ENCODE results near the gene IRX4.
"Not testable (repeated sequence)": the region's sequence is repeated elsewhere in the genome, so short reads cannot be mapped to it uniquely, and the experiment has no call there.

The IRX4 gene

GRCh38 chr5:1876660-1877064 lies 6.1 kb downstream of the IRX4 start:
- DNase-seq, result no peak

- no peak for DNase-seq
These were observed 6.7 kb downstream of the IRX4 start for GRCh38 chr5:1875843-1876659.

GRCh38 chr5:1875281-1875842 lies 7.4 kb downstream of the IRX4 start:
- no peak for DNase-seq

GRCh38 chr5:1874771-1875220 lies 7.9 kb downstream of the IRX4 start:
- no peak for DNase-seq

GRCh38 chr5:1874348-1874747 lies 8.4 kb downstream of the IRX4 start:
- DNase-seq, result no peak

GRCh38 chr5:1873243-1873959 lies 9.3 kb downstream of the IRX4 start:
- no peak for DNase-seq

- DNase-seq, result no peak
These were observed 11.3 kb downstream of the IRX4 start for GRCh38 chr5:1871441-1871840.

- not testable (repeated sequence) for DNase-seq
These were observed 12.1 kb downstream of the IRX4 start for GRCh38 chr5:1870435-1871272.

- DNase-seq, result no peak
These were observed 13.7 kb downstream of the IRX4 start for GRCh38 chr5:1868886-1869475.

- DNase-seq, result no peak
These were observed 14.9 kb downstream of the IRX4 start for GRCh38 chr5:1867815-1868143.

GRCh38 chr5:1867114-1867814 lies 15.5 kb downstream of the IRX4 start:
- DNase-seq, result no peak

GRCh38 chr5:1865948-1866347 lies 16.8 kb downstream of the IRX4 start:
- DNase-seq, result no peak

- no peak for DNase-seq
These were observed 17.2 kb downstream of the IRX4 start for GRCh38 chr5:1865486-1865885.

GRCh38 chr5:1864896-1865440 lies 17.8 kb downstream of the IRX4 start:
- DNase-seq, result no peak

- no peak for DNase-seq
These were observed 21.8 kb downstream of the IRX4 start for GRCh38 chr5:1860949-1861348.

- DNase-seq, result no peak
These were observed 22.6 kb downstream of the IRX4 start for GRCh38 chr5:1860021-1860610.

GRCh38 chr5:1859099-1859498 lies 23.6 kb downstream of the IRX4 start:
- no peak for DNase-seq

- DNase-seq, result no peak
These were observed 24.3 kb downstream of the IRX4 start for GRCh38 chr5:1858436-1858835.

- no peak for DNase-seq
These were observed 25.5 kb downstream of the IRX4 start for GRCh38 chr5:1857256-1857600.

GRCh38 chr5:1856596-1857255 lies 26.0 kb downstream of the IRX4 start:
- no peak for DNase-seq

GRCh38 chr5:1855596-1855995 lies 27.1 kb downstream of the IRX4 start:
- DNase-seq, result no peak

All from NCI-H1694 treated with DMSO at 0.1 percent for 48 hours (cell line).